Fibroblast of skin of left biceps (primary cell): Measurements from ENCODE around the gene IFT52.
"Not testable (repeated sequence)": the region's sequence is repeated elsewhere in the genome, so short reads cannot be mapped to it uniquely, and the experiment has no call there.

Experiments used
- DNase-seq, 2 experiments: peaks; one replicate each; pipeline ENCODE4 v3.0.0-alpha.2; 2013; ENCODE audit warnings: low read depth in 2 of 2

IFT52 gene

GRCh38 chr20:43650997-43651525, 60.3 kb downstream of the IFT52 start:
- DNase-seq = no peak

- not testable (repeated sequence) for DNase-seq
These were observed 61.0 kb downstream of the IFT52 start for GRCh38 chr20:43651650-43652184.

GRCh38 chr20:43653966-43654365, 63.2 kb downstream of the IFT52 start:
- DNase-seq = no peak

DNA sequence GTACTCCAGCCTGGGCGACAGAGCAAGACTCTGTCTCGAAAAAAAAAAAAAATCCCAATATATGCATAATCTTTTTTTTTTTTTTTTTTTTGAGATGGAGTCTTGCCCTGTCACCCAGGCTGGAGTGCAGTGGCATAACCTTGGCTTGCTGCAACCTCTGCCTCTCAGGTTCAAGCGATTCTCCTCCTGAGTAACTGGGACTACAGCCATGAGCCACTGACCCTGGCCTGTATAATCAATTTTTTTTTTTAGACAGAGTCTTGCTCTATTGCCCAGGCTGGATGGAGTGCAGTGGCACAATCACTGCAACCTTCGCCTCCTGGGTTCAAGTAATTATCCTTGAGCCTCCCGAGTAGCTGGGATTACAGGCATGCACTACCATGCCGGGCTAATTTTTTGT, 64.4 kb downstream of the IFT52 start:
- not testable (repeated sequence) for DNase-seq

GRCh38 chr20:43655937-43656336, 65.2 kb downstream of the IFT52 start:
- DNase-seq = no peak

DNA sequence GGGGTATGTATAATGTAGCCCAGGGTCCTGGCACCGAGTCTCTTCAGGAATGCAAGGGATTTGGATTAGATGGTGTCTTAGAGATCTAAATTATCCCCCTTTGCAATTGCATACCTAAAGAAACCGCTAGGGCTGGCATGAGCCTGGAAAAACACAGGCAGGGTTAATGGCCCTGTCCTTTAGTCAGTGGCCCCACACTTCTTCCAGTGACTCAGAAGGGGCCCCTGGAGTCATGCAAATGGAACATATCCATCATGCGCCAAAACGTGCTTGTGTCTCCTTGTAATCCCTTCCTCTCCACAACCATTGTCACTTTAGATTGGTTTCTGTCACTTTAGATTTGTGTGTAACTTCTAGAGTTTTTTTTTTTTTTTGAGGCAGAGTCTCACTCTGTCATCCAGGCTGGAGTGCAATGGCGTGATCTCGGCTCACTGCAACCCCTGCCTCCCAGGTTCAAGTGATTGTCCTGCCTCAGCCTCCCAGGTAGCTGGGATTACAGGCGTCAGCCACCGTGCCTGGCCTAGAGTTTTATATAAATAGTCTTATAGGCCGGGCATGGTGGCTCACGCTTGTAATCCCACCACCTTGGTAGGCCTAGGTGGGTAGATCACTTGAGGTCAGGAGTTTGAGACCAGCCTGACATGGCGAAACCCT, 67.5 kb downstream of the IFT52 start:
- no peak for DNase-seq

DNA sequence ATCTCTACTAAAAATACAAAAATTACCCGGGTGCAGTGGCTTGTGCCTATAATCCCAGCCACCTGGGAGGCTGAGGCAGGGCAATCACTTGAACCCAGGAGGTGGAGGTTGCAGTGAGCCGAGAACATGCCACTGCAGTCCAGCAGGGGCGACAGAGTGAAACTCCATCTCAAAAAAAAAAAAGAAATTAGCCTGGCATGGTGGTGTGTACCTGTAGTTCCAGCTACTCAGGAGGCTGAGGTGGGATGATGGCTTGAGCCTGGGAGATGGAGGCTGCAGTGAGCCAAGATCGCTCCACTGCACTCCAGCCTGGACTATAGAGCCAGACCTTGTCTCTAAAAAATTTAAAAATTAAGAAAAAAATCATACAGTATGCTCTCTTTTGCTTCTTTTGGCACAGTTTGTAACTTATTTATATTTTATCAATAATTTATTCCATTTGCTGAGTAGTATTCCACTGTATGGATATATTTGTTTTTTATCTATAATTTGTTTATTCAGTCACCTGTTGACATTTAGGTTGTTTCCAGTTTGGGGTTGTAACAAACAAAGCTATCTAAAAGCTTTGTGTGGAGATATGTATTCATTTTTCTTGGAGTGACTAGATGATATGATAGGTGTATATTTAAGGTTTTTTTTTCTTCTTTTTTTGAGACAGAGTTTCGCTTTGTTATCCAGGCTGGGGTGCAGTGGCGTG, 68.1 kb downstream of the IFT52 start:
- no peak for DNase-seq

- no peak for DNase-seq
These were observed 72.4 kb downstream of the IFT52 start for GRCh38 chr20:43662943-43663655.

DNA sequence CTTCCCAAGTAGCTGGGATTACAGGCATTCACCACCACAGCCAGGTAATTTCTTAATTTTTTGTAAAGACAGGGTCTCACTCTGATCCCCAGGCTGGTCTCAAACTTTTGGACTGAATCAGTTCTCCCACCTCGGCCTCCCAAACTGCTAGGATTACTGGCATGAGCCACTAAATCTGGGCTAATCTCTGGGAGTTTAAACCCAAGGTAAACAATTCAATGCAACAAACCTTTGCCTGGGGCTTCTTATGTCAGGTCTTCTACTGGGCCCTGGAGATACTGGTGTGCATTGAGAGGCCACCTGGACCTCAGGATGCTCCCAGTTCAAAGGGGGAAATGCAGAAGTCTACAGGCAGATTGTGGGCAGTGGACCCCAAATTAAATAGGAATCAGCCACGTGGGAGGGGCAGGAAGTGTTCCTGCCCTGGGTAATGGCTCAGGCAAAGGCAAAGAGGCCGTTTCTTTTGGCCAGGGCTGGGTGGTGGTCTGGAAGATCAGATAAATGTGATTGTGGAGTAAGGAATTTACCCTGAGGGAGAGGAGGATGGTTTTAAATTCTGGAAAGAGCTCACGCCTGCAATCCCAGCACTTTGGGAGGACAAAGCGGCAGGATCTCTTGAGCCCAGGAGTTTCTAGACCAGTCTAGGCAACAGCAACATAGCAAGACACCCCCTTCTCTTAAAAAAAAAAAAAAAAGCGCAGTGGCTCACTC, 74.9 kb downstream of the IFT52 start:
- DNase-seq = no peak

DNA sequence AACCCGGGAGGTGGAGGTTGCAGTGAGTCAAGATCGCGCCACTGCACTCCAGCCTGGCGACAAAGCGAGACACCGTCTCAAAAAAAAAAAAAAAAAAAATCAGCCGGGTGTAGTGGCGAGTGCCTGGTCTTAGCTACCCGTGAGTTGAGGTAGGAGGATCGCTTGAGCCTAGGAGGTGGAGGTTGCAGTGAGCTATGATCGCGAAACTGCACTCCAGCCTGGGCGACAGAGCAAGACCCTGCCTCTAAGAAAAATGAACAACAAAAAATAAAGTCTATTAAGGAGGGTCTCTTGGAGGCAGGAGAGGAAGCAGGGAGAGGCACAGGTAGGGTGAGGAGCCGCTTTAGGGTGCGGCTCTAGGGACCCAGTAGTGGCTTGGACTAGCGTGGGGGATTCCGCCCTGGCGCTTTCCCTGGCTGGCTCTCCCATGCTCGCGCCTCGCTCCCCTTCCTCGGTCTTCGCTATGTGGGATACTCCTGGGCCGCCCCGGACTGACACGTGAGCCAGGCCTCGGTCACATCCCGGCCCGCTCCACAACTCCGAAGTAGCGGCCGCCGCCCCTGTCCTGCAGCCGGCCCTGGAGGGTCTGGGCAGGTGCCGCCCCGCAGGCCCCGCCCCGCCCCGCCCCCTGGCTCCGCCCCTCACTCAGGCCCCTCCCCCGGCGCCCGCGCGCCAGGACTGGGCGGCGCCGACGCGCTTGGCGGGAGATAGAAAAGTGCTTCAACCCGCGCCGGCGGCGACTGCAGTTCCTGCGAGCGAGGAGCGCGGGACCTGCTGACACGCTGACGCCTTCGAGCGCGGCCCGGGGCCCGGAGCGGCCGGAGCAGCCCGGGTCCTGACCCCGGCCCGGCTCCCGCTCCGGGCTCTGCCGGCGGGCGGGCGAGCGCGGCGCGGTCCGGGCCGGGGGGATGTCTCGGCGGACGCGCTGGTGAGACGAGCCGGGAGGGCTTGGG, 75.9 kb downstream of the IFT52 start, which contains the start of gene MYBL2:
MYBL2 (plus strand) TSS at position 739 of the 953 bp plus-strand sequence; CDS start at position 909, 170 bp downstream.
- no peak for DNase-seq

DNA sequence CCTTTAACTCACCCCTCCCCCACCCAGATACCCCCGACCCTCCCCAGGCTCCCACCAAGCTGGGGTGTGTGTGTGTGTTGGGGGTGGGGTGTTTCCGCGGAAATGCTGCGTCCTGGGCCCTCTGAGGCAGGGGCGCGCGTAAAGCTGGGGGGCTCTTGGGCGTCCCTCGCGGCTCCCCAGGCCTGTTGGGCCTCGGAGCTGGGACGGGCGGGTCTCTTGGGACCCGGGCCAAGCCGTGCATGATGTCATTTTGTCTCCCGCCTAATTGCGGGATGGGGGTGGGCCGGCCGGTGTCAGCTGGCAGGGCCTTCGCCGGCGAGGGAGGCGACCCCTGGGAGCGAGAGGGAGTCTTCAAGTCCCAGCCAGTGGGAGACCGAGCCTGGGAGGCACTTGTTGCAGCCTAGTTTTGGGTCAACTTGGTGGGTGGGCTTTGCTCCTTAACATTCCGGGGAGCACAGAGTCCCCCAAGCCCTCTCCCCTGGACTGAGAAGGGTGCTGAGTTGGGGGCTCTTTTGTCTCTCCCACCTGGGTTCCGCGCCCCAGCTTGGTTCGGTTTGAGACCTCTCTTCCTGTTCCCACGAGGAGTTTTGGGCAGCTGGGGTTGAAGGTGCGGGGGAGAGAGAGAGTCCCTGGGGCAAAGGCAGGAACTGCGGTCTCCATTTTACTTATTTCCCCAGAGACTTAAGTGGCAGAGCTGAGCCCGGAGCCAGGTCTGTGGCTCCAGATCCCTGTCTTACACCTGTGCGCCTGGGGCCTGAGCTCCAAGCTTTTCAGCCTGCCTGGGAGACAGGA, 76.8 kb downstream of the IFT52 start:
- no peak for DNase-seq

DNA sequence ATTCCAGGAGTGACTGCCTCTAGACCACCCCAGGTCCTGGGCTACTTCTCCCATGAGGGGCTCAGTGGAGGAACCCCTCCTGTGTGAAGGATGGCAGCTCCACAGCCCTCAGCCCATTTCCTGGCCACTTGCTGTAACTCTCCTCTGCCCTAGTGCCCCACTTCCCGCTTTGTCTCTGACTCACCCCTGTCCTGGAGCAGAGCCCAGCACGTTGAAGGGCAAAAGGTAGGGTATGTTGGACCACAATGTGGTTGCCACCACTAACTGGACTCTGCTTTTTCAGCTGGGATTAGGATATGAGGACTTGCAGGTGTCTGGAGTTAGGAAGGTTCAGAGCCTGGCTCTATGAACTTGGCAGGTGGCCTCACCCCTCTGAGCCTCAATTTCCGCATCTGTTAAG, 78.6 kb downstream of the IFT52 start:
- no peak for DNase-seq

GRCh38 chr20:43670423-43670822, 79.7 kb downstream of the IFT52 start:
- DNase-seq = no peak

DNA sequence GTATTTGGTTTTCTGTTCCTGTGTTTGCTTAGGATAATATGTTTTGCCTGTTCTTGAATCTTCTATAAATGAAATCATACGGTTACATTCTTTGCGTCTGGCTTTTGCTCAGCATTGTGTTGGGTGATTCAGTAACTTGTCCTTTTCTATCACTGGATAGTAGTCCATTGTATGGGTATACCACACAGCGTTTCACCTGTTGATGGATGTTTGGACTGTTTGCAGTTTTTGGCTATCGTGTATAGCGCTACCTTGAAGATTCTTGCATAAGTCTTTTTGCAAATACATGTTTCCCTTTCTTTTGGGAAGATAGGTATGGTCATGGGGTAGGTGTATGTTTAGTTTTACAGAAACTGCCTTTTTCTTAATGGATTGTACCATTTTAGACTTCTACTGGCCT, 85.6 kb downstream of the IFT52 start:
- DNase-seq = no peak

DNA sequence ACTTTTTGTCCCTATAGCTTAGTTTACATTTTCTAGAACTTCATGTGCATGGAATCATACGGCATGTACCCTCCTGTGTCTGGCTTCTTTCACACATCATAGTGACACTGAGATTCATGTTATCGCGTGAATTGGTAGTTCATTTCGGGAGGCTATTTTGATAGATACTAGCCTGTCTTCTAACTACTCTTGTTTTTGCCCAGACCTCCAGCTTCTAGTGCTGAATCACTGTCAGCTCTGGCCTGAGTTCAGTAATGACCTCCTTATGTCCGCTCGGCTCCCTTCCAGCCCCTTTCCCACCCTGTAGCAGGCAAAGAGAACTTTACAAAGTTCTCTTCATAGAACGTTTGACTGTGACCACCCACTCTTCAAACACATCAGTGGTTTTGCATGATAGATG, 90.2 kb downstream of the IFT52 start:
- DNase-seq = no peak

DNA sequence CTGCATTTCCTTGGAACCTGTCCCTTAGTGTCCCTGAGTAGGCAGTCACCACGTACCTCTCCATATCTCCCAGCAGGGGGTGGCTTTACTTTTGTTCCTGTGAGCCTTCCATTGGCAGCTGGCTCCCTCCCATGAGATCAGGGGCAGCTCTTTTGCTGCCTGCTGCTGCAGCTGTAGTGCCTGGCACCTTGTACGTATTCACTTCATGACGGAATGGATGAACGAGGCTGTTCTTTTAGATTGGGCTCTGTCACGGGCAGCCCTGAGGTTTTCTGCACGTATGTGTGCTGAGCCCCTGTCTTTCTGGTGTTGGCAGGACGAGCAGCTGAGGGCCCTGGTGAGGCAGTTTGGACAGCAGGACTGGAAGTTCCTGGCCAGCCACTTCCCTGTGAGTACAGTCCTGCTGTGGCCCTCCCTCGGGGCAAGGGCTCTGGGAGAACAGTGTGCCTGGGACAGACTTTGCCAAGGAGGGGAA, 90.8 kb downstream of the IFT52 start:
- no peak for DNase-seq

- DNase-seq = no peak
These were observed 91.3 kb downstream of the IFT52 start for GRCh38 chr20:43681991-43682410.

DNA sequence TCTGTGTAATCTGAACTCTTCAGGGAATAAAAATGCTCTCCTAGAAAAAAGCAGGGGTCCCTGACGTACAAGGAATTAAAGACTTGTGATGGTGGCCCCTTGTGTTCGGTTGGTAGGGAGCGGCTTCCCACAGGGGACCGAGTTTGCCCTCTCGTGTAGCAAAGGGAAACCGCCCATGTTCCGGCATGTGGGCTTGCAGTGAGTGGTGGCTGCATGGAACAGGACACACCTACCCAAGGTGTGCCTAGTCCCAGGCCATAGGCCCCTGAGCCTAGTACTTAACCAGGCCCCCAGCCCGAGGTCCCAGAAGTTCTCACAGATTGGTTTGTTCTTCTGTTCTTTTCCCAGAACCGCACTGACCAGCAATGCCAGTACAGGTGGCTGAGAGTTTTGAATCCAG, 91.7 kb downstream of the IFT52 start:
- no peak for DNase-seq

GRCh38 chr20:43686820-43687219, 96.1 kb downstream of the IFT52 start:
- DNase-seq = no peak

- DNase-seq = no peak
These were observed 98.4 kb downstream of the IFT52 start for GRCh38 chr20:43689165-43689564.
